ENCODE data around the gene CELSR3.

Gene CELSR3, protein sequence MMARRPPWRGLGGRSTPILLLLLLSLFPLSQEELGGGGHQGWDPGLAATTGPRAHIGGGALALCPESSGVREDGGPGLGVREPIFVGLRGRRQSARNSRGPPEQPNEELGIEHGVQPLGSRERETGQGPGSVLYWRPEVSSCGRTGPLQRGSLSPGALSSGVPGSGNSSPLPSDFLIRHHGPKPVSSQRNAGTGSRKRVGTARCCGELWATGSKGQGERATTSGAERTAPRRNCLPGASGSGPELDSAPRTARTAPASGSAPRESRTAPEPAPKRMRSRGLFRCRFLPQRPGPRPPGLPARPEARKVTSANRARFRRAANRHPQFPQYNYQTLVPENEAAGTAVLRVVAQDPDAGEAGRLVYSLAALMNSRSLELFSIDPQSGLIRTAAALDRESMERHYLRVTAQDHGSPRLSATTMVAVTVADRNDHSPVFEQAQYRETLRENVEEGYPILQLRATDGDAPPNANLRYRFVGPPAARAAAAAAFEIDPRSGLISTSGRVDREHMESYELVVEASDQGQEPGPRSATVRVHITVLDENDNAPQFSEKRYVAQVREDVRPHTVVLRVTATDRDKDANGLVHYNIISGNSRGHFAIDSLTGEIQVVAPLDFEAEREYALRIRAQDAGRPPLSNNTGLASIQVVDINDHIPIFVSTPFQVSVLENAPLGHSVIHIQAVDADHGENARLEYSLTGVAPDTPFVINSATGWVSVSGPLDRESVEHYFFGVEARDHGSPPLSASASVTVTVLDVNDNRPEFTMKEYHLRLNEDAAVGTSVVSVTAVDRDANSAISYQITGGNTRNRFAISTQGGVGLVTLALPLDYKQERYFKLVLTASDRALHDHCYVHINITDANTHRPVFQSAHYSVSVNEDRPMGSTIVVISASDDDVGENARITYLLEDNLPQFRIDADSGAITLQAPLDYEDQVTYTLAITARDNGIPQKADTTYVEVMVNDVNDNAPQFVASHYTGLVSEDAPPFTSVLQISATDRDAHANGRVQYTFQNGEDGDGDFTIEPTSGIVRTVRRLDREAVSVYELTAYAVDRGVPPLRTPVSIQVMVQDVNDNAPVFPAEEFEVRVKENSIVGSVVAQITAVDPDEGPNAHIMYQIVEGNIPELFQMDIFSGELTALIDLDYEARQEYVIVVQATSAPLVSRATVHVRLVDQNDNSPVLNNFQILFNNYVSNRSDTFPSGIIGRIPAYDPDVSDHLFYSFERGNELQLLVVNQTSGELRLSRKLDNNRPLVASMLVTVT (N-terminal part only)

GRCh38 chr3:48662753-48663488 is at the start of gene CELSR3:
TSS of gene CELSR3 (minus strand) at chr3:48662886. CDS start at chr3:48662634, 252 bp downstream.
- DNase-seq: peak; percentile 65

DNA sequence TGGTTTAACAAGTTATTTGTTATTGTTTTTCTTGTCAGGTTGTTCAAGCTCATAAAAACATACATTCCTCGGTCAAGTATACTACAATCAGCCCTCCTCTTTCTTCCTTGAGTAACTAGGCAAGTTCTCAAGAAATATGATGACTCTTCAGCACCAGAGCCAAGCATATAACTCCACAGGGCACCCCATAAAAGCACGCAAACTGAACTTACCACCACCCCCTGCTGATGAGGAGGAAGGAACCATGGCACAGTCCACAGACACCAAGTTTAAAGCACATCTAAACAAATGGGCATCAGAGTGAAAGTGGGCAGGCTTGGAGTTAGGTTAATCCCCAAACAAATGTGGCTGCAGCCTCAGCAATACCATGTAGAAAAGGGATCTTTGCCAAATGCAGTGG is 49.0 kb upstream of the CELSR3 start:
- no peak for DNase-seq

- DNase-seq: no peak
Measured at GRCh38 chr3:48709051-48709461, 46.4 kb upstream of the CELSR3 start.

- DNase-seq: no peak
Measured at GRCh38 chr3:48708481-48708889, 45.8 kb upstream of the CELSR3 start.

DNA sequence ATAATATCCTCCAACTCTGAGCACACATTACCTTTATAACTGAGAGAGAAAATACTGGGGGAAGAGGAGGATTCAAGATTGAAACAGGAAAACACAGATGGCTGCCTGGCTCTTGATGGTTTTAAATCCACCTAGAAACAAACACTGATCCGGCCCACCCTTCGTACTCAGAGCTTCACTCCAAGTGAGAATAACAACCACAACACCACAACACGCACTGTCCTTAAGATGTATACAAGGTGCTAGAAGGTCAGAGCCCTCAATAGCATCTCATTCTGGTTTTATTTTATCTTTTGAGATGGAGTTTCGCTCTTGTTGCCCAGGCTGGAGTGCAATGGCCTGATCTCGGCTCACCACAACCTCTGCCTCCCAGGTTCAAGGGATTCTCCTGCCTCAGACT is 44.5 kb upstream of the CELSR3 start:
- no peak for DNase-seq

DNA sequence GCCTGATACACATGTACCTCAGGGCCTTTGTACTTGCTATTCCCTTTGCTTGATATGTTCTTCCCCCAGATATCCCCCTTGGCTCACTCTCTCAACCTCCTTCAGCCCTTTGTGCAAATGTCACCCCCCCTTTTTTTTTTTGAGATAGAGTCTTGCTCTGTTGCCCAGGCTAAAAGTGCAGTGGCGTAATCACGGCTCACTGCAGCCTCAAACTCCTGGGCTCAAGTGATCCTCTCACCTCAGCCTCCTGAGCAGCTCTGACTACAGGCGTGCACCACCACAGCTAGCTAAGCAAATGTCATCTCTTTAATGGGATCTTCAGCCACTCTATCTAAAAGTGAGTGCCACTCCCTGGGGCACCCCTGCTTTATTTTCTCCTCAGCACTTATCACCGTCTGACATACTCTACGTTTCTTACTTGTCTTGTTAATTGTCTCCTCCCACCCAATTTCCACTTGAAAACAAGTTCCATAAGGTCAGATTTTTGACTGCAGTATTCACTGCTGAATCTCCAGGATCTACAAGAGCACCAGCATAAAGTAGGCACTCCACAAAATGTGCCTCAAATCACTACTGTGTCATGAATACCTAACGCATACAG is 39.7 kb upstream of the CELSR3 start:
- no peak for DNase-seq

DNA sequence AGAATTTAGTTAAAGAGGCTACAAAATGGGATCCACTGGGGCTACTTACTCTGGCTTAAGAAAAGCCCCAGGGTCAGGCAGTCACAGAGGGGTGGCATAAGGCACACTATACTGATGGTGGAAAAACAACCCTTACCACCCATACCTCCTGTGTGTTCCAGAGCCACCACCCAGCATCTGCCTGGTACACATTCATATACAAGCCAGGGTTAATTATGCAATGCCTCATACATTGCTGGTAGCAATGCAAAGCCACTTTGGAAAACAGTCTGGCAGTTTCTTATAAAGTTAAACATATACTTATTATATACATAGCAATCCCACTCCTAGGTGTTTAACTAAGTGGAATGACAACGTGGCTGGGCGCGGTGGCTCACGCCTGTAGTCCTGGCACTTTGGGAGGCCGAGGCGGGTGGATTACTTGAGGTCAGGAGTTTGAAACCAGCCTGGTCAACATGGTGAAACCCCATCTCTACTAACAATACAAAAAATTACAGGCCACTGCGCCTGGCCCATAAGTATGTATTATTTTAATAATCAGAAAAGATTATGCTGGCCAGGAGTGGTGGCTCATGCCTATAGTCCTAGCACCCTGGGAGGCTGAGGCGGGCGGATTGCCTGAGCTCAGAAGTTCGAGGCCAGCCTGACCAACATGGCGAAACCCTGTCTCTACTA is 38.2 kb upstream of the CELSR3 start:
- no peak for DNase-seq

- DNase-seq: no peak
Measured at GRCh38 chr3:48698891-48699290, 36.2 kb upstream of the CELSR3 start.

- no peak for DNase-seq
Measured at GRCh38 chr3:48697952-48698351, 35.3 kb upstream of the CELSR3 start.

DNA sequence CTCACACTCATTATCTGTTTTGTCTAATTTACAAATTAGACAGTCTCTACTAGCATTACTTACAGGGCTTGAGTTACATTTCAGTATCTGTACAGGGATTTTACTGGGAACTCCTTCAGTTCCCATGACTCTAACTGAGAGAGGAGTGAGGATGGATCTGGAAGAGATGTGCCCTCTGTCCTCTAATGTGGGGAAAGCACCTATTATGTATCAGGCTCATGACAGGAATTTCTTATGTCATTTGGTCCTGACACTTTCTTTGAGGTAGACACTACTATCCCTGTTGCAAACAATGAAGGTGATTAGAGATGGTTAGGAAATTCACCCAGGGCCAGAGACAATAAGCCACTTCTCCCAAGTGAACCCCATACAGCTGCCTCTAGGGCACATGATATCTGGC is 33.9 kb upstream of the CELSR3 start:
- no peak for DNase-seq

DNA sequence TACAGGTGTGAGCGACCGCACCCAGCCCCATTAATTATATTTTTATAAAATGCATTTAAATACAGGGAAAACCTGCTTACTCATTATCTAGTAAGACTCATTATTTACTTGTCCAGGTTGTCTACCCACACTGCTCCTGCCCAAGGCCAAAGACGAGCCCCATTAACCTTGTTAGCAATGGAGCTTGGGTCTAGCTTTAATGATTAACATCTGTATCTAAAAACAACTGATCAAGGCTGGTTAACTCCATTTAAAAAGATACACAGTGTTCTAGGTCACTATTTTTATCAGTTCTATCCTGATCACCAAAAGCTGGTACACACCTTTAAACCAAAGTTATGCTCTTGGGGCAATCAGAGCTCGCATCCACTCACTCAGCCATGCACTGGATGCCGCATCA is 33.5 kb upstream of the CELSR3 start:
- no peak for DNase-seq

- DNase-seq: no peak
Measured at GRCh38 chr3:48695393-48695753, 32.7 kb upstream of the CELSR3 start.

DNA sequence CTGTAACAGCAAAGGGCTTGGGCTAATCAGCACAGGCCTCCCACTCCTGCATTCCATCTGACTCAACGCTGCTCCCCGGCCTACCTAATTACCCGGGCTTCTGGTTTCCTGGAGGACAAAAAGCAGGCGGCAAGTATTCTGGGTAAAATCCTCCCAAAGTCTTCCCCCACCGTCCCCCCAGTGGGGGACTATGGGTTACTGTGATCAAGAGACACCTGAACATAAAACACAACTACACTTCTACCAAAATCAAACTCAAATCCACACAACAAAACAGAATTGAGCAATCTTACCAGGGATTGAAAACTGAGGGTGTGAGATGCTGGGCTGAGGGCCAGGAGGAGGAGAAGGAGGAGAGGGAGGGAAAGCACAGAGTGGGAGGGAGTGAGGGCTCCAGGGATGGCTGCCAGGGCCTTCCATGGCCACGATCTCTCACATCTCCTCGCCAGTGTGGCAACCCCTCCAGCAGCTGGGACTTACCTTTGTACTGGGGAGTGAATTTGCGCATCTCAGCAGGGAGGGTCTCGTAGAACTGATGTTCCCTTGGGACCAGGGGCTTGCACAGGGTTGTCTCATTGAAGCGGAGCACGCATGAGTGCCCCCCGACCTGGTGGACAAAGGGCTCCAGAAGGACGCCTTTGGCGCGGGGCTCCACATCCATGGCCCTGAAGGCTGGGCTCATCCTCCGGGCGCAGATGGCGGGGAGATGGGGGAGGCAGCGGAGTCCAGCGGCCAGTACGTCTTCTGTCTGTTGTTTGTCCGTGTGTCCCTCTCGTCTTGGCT is 32.1 kb upstream of the CELSR3 start:
- DNase-seq: no peak

GRCh38 chr3:48693826-48694225 is 31.1 kb upstream of the CELSR3 start:
- DNase-seq: no peak

GRCh38 chr3:48692551-48692950 is 29.9 kb upstream of the CELSR3 start:
- DNase-seq: no peak

DNA sequence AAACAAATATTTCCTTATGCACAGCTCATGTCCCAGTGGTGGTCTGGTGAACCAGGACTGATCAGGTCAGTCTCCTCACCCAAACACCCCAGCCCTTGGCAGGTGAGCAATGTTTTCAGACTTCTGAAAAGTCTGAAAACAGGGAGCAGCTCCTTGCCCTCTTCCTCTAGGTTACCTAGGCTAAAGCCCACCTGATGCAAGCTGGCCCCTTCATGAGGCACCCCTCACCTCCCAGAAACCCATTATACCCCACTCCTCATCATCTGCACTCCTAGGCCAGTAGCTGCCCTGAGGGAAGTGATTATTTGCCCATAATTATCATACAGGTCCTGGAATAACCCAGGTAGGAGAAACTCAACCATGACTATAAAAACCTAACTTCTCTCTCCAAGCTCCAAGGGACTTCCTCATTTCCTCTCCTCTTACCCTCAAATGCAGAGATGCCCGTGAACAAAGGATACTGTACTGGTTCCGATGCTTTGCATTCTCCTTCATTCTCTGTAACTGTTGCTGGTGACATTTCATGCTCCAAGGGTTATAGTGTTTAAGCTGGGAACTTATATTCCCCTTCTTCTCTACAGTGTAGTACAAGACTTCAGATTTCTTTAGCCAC is 28.3 kb upstream of the CELSR3 start:
- no peak for DNase-seq

- no peak for DNase-seq
Measured at GRCh38 chr3:48689384-48689783, 26.7 kb upstream of the CELSR3 start.

DNA sequence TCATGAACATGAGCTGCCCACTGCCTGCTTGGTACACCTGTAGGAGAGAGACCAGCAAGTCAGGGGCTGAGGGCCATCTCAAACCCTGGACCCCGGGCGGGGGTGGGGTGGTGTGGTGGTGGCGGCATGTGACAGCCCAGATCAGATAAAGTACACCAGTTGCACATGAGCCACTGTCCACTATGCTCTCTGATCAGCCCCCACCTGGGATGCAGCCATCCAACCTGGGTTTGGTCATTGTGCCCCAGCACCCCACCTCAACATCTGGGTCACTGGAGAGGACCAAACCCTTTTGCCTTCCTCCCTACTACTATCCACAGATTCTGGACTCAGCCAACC is 26.0 kb upstream of the CELSR3 start:
- no peak for DNase-seq

- DNase-seq: no peak
Measured at GRCh38 chr3:48688032-48688736, 25.5 kb upstream of the CELSR3 start.

DNA sequence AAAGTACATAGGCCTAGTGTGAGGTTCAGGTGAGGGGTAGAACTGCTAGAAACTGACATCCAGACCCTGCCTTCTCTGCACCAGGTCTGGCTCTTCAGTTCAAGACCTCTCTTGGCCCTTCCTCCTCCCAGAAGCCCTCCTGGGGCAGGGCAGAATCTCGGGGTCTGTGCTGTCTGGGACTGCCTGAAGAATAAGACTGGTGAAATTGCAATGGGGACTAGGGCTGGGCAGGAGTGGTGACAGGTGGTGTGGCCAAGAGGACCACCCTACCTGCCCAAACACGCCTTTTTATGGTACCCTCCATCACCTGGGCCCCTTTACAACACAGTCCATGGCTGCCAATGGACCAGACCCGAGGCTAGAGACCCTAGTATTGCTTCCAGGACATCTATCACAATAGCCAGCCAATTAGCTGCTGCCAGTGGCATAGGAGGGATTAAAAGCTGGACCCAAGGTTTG is 24.6 kb upstream of the CELSR3 start:
- DNase-seq: no peak
